Tongue (tissue), 2 donors: Measurements from ENCODE around the gene ZFYVE19. TPM values are rescaled to one million over a fixed set of nuclear protein-coding genes. Genes with fewer than 3 reads are reported as not detected.

Source experiments
- DNase-seq: peaks from one replicate; pipeline ENCODE4 v3.0.0-alpha.2; 2015
- total RNA-seq: library from RNA; depleted of rRNA; stranded (reverse); fragments of >200 nt; gene quantifications from one replicate; pipeline ENCODE4 v1.2.3, GENCODE V29; 2014

Gene ZFYVE19
- total RNA-seq: 25.3 TPM

- DNase-seq: peak; percentile 99
Observed at GRCh38 chr15:40807028-40807887, at the start of gene ZFYVE19, which contains the start of gene DNAJC17. Gene ZFYVE19 (plus strand): TSS chr15:40807089. CDS start chr15:40807590, 501 bp downstream. Gene DNAJC17 (minus strand): TSS chr15:40807473. CDS start chr15:40807446, 27 bp downstream.

GRCh38 chr15:40759961-40760360, 46.9 kb upstream of the ZFYVE19 start:
- DNase-seq: no peak

DNA sequence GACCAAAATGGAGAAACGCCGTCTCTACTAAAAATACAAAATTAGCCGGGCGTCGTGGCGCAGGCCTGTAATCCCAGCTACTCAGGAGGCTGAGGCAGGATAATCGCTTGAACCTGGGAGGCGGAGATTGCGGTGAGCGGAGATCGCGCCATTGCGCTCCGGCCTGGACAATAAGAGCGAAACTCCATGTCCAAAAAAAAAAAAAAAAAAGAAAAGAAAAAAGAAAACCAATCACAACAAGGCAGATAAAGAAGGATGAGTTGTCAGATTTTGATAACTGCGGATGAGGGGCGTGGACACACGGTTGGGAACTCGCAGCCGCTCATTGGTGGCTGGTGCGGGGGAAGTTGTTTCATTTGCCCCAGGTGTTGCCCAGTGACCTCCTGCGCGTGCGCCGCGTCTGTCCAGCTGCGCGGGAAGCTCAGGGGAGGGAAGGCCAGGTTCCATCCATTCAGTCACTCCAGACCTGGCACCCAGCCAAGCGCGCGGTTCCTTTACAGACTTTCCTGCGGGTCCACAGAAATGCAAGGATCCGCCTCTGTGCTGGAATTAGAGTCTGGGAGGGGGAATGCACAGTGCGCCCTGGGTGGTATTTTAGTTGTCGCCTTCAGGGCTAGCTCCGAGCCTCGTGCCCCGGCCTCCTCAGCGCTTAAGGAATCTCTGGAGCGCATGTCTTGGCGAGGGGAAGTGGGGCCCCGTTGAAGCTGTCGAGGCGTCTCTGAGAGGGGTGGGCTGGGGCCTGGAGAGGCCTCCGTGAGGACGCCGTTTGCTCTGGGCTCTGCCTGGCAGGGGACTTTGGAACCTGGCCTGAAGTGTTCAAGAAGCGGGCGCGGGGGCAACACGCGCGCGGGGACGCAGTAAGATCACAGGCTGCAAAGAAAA, 43.7 kb upstream of the ZFYVE19 start:
- DNase-seq: peak; percentile 86

DNA sequence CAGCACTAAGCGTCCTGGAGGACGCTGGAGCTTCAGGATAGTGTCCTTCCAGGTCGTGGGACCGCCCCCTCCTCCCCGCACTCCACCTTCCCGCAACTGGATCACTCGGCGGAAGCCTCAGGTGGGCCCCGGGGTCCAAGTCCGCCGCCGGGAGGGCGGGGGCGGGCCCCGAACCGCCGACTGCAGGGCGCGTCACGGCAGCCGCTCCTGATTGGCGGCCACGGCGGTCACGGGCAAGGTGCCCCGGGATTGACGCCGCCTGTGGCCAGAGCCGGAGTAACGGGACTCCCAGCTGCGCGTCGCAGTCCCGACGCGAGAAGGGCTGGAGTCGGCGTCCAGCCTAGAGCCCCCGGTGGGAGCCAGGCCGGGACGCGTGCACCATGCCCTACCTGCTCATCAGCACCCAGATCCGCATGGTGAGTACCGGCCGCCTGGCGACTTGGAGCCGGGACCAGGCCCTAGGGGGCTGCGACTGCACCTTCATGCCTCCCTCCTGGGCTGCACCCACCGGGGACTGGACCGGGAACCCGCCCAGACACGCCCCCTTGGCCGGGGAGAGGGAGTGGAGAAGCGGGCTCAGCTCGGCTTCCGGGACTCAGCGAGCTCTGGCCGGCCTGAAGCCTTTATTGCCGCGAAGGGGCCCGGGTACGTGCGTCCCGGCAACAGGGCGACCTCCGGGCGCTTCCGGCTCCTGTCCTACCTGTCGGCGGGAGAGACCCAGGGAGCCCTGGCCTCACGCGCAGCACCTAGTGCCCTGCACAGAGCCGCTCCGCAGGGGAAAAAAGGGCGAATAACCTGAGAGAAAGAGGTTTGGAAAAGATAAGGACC, 42.9 kb upstream of the ZFYVE19 start, which contains the start of gene GCHFR:
Gene GCHFR (plus strand): TSS at position 268 of the 828 bp plus-strand sequence. CDS start 113 bp downstream, at position 381.
- peak; percentile 80 for DNase-seq

- DNase-seq: peak; percentile 21
Observed at GRCh38 chr15:40764629-40765103, 42.2 kb upstream of the ZFYVE19 start.

DNA sequence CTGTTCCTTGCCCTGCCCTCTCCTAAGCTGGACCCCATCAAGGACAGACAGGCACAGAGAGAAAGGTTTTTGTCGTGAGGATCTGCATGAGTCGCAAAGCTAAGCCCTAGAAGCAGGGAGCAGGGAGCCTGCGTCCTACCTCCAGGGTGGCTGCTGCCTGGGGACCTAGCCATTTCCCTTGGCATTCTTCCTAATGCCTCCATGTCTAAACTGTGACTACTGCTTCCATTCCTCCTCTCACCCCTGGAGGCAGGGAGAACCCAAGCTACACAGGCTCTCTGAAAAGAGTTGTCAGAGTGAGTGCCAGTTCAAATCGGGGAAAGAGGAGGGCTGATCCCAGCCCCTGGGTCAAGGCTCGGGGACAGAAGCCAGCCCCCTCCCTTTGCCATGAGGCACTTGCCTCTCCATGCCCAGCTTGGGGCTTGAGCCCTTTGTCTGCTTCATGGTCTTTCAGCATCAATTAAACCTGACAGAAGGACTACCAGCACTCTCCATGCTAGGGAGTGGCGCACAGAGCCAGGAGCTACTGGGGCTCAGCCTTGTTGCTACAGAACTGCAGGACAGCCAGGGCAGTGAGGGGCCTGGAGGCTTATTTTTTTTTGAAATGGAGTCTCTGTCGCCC, 40.6 kb upstream of the ZFYVE19 start:
- no peak for DNase-seq

DNA sequence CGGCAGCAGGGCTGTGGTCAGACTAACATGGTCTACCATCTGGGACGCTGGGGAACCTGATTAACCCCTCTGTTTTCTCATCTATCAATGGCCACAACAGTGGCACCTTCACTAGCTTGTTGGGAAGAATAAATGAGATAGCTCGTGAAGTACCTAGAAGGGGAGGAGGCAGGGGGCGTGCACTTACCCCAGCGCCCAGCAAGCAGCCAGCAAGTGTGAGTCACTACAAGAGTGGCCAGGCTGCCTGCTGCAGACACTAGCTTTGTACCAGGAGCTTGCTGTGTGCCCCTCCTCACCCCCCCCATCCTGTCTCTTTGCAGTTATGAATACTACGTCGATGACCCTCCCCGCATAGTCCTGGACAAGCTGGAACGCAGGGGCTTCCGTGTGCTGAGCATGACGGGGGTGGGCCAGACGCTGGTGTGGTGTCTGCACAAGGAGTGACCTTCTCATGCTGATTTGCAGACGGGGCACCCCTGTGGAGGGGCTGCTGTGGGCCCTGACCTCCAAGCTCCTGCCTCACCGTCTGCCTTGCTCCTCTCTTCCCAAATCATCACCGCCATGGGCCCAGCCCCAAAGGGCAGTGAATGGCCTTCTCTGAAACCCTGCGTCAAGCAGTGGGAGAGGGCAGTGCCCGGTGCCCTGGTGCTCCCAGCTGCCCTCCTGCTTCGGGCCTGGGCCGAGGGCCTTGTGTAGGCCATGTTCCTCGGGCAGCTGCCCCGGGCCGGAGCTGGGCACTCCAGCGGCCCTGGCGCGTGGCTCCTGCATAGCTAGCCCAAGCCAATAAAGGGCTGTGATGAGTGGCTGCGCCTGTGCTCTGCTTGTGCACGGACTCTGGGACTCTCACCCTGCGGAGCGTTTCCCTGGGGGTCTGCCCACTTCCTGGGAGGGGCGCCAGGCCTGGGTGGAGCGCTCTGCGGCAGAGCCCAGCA, 39.7 kb upstream of the ZFYVE19 start:
- DNase-seq: no peak

DNA sequence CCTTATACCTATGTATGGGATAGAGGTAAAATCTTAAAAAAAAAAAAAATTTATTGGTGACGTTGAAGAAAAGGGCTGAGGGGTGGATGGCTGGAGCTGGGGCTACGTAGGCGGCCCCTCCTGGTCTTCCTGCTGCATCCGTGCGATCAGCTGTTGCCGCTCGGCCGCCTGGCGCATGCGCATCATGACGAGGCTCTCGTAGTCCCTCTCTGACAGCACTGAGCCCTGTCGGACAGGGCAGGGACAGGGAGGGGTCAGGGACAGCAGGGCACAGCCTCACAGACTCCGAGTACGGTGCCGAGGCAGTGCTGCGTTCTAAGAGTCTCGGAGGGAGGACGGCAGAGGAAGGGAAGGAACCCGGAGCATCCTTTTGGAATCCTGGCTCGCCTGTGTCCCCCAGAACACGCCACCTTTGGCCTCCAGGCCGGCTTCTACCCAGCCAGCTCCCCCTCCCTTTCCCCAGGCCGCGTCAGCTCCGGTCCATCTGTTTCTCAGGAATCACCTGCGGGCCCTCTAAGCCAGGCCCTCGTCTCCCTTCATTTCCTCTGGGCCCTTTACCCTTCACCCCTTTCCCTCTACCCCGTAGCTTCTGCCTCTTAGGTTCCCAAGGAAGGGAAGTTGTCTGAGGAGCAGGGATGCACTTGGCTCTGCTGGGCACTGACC, 38.9 kb upstream of the ZFYVE19 start:
- DNase-seq: no peak

DNA sequence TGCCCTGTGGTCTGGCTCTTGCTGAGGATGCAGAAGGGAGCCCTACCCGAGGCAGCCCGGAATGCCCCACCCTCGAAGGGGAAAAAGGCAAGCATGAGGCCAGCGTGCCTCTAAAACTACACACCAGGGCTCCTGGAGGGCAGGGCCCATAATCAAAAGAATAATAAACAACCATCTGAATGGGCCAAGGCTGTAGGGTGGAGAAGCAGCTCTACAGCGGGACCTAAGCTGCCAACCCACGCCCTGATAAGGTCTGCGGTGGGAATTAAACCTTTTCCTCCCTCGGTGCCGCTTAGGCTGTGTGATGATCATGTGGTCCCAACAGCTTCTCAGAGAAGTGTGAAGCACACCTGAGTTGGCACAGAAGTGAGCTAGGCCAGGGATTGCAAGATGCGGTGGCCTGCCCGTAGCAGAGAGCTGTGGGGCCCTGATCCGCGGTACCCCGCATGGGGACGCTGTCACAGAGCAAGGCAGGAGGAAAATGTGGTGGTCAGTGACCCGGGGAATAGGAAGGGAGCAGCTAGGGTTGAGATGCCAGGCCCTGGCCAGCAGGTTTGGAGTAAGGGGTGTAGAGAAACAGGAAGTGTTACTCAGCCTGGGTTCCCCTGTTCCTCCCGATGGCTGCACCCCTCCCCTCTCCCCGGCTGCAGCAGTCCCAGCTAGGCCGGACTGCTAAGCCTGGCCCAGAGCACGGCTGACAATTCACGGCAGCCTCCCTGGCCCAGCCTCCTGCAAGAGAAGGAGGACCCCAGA, 38.2 kb upstream of the ZFYVE19 start:
- DNase-seq: no peak

DNA sequence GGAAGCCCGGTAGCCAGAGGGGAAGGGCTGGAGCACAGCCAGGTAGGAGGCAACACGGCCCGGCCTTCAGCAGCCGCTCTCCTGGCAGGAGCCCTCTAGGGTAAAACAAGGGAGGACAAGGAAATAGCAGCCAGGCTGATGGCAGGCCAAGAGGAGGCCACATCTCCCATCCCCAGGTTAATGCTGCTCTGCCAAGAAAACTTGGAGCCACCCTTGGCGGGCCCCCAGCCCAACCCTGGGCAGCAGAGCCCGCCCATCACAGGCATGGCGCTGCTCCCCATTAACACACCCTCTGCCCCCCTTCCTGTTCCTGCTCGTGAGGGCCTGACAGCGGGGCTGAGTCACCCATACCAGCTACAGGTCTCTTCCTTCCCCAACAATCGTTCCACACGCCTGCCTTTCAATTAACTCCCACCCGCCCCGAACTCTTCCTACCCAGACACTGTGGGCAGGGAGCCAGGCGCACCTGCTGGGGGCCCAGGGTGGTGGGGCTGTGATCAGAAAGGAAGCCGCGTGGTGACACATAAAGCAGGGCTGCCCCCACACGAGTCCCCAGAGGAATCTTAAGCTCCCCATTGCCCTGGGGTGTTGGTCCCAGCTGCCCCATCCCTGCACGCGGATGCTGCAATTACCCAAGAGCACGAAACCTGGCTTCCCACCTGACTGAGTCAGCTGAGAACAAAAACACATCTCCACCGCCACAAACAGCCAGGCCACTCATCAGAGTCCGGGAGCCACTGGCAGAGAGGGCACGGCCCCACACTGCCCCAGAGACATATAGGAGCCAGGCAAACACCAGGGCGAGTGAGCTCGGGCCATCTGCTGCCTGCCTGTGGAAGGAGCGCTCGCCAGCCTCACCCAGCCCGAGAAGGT, 37.4 kb upstream of the ZFYVE19 start, which contains the start of gene C15orf62:
Gene C15orf62 (plus strand): TSS at position 707 of the 873 bp plus-strand sequence. CDS start 516 bp downstream, outside the sequence.
- DNase-seq: peak; percentile 71

DNA sequence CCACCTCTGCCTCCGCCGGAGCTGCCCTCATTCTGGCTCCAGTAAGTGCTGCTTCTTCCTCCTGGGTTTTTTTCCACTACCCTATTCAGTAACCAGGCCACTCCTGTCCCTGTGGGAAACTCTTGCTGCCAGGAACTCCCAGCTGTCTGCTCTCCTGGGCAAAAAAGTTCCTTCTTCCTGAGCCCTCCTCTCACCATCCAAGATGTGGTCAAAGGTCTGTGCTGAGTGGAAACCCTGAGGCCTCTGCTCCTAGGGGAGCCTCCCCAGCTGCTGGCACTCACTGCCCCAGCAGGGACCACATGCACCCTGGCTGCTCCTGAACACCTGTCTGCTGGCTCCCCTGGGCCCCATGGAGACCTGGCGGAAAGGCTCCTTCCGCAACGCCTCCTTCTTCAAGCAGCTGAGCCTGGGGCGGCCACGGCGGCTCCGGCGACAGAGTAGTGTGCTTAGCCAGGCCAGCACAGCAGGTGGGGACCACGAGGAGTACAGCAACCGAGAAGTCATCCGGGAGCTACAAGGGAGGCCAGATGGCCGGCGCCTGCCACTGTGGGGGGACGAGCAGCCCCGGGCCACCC, 36.7 kb upstream of the ZFYVE19 start:
- peak; percentile 53 for DNase-seq

DNA sequence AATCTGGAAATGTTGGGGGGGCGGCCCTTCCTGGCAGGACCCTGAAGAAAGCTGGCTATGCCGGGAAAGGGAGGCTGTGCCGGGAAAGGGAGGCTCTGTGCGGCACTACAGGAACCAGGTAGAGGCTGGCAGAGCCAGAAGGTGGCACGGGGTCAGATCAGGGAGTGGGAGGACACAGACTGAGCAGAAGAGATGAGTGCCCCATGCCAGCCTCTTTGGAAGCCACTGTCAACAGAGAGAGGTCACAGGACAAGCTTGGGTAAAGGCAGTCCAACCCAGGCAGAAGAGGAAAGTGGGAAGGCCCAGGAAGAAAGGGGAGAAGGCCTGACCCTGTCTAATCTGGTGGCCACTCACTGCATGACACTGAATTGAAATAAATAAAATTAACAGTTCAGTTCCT, 35.6 kb upstream of the ZFYVE19 start:
- no peak for DNase-seq

DNA sequence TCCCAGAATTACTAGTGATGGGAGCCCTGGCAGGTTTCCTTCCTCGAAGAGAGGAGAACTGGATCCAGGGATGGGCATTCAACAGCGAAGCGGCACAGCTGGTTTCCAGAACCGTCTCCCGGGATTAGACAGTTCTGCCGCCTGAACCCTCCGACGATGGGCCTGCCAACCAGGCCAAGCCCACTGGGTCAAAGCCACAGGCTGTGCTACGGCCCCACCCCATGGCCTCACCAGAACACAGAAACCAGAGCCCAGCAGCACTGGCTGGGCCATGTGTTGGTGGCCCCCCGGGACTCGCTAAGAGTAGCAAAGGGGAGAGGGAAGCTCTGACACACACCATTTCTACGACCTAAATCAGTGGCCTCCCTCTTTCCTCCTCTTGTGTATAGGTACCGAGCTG, 34.9 kb upstream of the ZFYVE19 start:
- DNase-seq: no peak

DNA sequence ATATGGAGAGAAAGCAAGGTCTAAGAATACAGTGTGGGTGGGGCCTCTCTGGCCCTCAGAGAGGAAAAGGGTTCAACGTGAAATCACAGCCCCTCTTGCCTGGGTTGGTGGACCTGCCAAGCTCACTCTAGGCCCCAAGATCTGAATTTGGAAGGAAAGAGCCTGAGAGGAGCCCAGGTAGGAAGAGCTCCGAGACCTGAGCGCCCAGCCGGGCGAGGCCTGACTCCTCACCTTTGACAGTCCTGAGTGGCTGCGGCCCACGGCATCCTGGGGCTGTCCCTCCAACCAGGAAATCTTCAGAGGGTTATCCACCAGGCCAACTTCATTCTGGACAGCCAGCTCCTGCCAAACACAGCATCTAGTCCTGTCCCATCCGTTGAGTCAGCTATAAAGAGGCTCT, 33.4 kb upstream of the ZFYVE19 start:
- DNase-seq: no peak

DNA sequence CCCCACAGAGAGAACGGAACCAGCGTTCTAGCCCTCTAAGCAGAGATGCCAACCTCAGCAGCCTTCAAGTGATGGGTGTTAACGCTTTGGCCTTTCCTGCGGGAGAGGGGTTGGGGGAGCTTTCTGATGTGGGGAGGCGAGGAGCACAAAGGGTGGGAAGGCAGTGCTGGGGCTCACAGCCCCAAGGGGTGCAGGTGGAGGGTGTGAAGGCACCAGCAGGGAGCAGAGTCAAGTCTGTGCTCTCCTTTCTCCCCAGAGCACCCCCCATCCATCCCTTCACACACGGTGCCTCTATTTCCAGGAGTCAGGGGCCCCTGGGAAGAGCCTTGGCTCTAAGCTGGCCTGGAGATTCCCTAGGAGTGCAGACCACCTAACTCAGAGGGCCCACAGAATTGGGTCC, 33.0 kb upstream of the ZFYVE19 start:
- DNase-seq: no peak

DNA sequence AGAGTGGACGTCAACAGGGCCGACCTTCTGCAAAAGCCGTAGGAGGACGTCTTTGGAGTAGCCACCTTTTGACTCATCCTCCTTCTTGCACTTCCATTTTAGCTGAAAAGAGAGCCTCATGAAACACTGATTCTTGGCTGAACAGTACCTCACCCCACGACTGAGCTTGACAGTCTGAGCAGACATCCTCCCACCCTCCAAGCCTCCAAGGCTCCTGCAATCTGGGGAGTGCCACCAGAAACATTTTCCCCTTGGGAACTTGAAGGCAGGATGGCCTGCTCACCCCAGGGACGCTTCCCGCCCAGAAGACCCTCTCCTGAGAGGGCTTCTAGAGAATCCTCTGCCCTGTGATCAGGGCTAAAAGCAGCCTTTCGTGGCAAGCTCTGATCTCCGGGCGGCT, 31.9 kb upstream of the ZFYVE19 start:
- no peak for DNase-seq
